Body of pancreas (tissue), 4 donors: Measurements from ENCODE around the gene CCL20. TPM values are rescaled to one million over a fixed set of nuclear protein-coding genes. Genes with fewer than 3 reads are reported as not detected.

Experiments used
- ATAC-seq: fragments of 150-250 bp; one replicate; pipeline ENCODE4 v1.9.1; 2016
- DNase-seq, 4 donors: peaks; one replicate each; pipeline ENCODE4 v3.0.0-alpha.2; 2019
- H3K27ac ChIP-seq, 4 donors: fragments of 200-600 bp; sonication (generic); 1 replicate in 3 of 4; 2 replicates in 1 of 4; pipeline versions ENCODE4 v1.5.1 to v1.6.1; 2016 to 2019; ENCODE audit warnings: mild to moderate bottlenecking in 1 of 4, mixed read lengths in 1 of 4, moderate library complexity in 1 of 4
- H3K27me3 ChIP-seq, 2 donors: fragments of 200-600 bp; sonication (generic); one replicate each; pipeline ENCODE4 v1.6.0; 2016; ENCODE audit warnings: mild to moderate bottlenecking in 1 of 2
- H3K36me3 ChIP-seq, 2 donors: fragments of 200-600 bp; sonication (generic); replicated peaks in 1 of 2; 2 replicates each; pipeline ENCODE4 v1.5.1; 2016; ENCODE audit warnings: low read depth in 2 of 2; ENCODE audit not compliant: insufficient read depth in 1 of 2
- H3K4me1 ChIP-seq: fragments of 200-600 bp; sonication (generic); one replicate; pipeline ENCODE4 v1.6.0; 2016
- H3K4me3 ChIP-seq, 2 donors: fragments of 200-600 bp; sonication (generic); 1 replicate in 1 of 2; 2 replicates in 1 of 2; pipeline ENCODE4 v1.5.1; 2016 to 2019
- H3K9me3 ChIP-seq, 3 donors: fragments of 200-600 bp; sonication (generic); 1 replicate in 2 of 3; 2 replicates in 1 of 3; pipeline ENCODE4 v1.5.1; 2016
- POLR2A ChIP-seq, 3 donors: fragments of 450-650 bp; IDR thresholded peaks; one replicate each; pipeline ENCODE4 v1.6.1; 2016; ENCODE audit warnings: antibody characterized with exemption in 3 of 3, mild to moderate bottlenecking in 2 of 3
- WGBS, 2 donors: methylation state at CpG; one replicate each; pipeline ENCODE4 v1.1.5; 2017; 5-methylcytosine and 5-hydroxymethylcytosine counted together
- intact Hi-C: fragments of 100-400 bp; cut with DNase I; formaldehyde crosslinking; loops from one replicate; pipeline ENCODE4 v1.15.1; 2023
- small RNA-seq: library from RNA; depleted of rRNA; stranded (forward); fragments of <200 nt; gene quantifications from one replicate; pipeline ENCODE3, GENCODE V24; 2016
- total RNA-seq, 2 donors: library from RNA; depleted of rRNA; stranded (reverse); fragments of >200 nt; gene quantifications; one replicate each; pipeline ENCODE4 v1.1.0, GENCODE V29; 2016
- TF ChIP-seq, protein P1 (sequence below), 7 experiments: fragments of 450-650 bp in 4 of 7; fragments of 200-600 bp in 3 of 7; sonication (generic) in 3 of 7; IDR thresholded peaks; one replicate each; pipeline ENCODE4 v1.5.1; 2016 to 2019; ENCODE audit warnings: antibody characterized with exemption in 7 of 7

CCL20 gene
- total RNA-seq, 2 donors from 2014 or later: 2.6 TPM; not detected in 1

DNA sequence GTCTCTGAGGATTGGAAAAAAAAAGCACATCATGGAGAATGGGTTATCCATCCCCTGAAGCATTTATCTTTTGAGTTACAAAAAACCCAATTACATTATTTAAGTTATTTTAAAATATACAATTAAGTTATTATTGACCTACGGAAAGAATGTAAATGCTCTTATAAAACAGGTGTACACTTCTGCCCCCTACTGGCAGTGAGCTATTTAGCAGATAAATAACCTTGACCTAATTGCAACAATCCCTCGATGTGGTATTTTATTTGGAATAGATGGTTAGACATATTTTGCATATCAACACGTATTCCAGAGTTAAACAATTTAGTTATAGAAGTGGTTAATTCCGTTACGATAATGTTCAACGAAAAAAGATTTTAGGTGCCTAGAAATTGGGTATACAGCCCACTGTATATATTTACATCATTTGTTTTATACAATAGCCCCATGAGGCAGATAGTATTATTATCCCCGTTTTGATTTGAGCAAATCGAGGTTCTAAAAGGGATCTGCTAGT, 48.6 kb downstream of the CCL20 start:
- H3K36me3 ChIP-seq: no peaks in the 10 kb centered on the region
- no peaks in the 10 kb centered on the region for H3K9me3 ChIP-seq
- ATAC-seq (no peak), DNase-seq (peak in 3 of 4 donors; percentile 20 to 34 (median 23))
- H3K4me3 ChIP-seq: no peak overlapping the region
- H3K27me3 ChIP-seq: no peaks in the 10 kb centered on the region
- 22 to 35% methylated on average over 8 of the region's 8 CpGs for WGBS, 2 donors
- intact Hi-C loops: no loop called here
- H3K4me1 ChIP-seq: no peaks in the 10 kb centered on the region
- no peak overlapping the region for H3K27ac ChIP-seq
- TF ChIP-seq, protein P1, sequence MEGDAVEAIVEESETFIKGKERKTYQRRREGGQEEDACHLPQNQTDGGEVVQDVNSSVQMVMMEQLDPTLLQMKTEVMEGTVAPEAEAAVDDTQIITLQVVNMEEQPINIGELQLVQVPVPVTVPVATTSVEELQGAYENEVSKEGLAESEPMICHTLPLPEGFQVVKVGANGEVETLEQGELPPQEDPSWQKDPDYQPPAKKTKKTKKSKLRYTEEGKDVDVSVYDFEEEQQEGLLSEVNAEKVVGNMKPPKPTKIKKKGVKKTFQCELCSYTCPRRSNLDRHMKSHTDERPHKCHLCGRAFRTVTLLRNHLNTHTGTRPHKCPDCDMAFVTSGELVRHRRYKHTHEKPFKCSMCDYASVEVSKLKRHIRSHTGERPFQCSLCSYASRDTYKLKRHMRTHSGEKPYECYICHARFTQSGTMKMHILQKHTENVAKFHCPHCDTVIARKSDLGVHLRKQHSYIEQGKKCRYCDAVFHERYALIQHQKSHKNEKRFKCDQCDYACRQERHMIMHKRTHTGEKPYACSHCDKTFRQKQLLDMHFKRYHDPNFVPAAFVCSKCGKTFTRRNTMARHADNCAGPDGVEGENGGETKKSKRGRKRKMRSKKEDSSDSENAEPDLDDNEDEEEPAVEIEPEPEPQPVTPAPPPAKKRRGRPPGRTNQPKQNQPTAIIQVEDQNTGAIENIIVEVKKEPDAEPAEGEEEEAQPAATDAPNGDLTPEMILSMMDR (IDR thresholded peaks at IDR 0.05): peak in 6 of 7 experiments; percentile 26 to 72 (median 43)
- no peak for TF ChIP-seq POLR2A (IDR thresholded peaks at IDR 0.05)

DNA sequence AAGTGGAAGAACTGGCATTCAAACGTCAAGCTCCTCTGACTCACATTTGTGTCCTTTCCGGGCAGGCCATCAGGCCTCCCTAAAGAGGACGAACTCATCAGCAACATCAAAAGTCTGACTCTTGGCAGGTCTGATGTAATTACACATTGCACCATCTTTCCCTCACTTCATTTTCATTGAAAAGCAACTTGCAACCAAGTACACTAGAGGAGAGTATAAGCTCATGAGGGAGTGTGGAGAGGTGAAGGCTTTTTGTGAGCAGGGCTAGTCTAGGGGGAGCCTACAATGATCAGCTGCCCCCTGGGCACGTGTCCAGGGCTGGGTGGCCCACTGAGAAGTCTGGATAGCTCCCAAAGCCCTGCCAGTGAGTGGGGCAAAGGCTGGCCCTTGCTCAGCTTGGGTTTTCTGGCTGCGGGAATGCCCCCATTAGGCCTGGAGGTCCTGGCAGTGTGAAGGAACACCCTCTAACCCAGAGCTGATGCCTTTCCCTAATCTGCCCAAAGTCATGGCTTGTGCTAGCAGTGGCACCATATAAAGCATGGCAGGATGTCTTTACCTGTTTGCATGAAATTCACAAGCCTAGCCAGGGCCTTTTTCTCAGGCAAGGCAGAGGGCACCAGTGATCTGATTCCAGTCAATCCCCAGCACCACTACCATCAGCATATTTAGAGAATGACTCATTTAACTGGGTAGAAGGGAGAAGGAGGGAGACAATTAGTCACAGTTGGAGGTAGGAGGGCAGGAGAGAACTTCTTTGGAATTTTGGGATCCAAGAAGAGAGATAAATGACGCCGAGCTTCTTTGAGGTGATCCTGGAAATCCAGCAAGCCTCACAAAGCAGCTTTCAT, 49.3 kb downstream of the CCL20 start:
- TF ChIP-seq POLR2A (IDR thresholded peaks at IDR 0.05): no peak
- 70 to 73% methylated on average over 7 of the region's 7 CpGs for WGBS, 2 donors

DNA sequence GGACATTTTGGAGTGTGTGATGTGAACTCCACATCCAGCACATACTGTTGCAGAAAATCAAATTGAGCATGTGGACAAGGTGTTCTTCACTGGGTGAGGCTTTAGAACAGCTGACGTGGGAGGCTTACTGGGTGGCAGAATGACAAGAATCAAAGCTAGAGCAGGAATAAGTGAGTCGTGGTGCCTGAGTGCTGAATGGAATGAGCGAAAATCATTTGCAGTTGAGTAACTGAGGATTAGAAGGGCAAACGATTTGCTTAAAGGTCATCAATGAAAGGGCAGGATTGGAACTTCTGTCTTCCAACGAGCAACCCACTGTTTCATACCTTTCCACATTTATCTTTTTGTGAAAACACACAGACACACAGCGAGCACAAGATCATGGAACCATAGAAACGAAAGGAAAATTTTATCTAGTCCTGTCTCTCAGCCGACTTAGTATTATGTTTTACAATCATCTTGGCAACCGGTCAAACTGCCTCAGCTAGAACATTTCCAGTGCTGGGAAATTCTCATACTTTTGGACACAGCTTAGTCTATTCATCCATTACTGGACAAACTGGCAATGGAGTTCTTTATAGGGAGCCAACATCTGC, 50.6 kb downstream of the CCL20 start:
- 39 to 42% methylated on average over 9 of the region's 9 CpGs for WGBS, 2 donors
- DNase-seq: peak in 1 of 4 donors; percentile 13
- intact Hi-C loops: no loop called here

More for the DNA sequence above, 49.3 kb downstream of the CCL20 start:
- Histone ChIP-seq H3K36me3 (no peaks in the 10 kb centered on the region), H3K4me3 (no peak overlapping the region), H3K27me3 (no peaks in the 10 kb centered on the region), H3K9me3 (no peaks in the 10 kb centered on the region), H3K27ac (no peak overlapping the region), H3K4me1 (no peaks in the 10 kb centered on the region)
- ATAC-seq (peak; percentile 24), DNase-seq (peak in 1 of 4 donors; percentile 11)
- intact Hi-C loops: no loop called here

DNA sequence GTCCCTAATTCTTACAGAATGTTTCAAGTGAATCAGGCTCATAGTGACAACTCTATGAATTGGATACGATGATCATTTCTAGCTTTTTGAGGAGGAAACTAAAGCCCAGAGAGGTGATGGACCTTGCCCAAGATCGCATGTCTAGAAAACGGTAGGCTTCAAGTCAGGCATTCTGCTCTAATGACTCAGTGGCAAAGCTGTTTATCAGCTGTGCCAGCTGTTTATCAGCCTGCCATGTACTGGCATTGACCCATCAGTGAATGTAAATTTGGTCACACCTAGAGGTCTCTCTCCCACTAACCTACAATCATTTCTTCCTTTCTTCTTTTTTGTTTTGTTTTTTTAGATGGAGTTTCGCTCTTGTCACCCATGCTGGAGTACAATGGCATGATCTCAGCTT, 51.6 kb downstream of the CCL20 start:
- H3K27me3 ChIP-seq: no peaks in the 10 kb centered on the region
- TF ChIP-seq POLR2A (IDR thresholded peaks at IDR 0.05): no peak
- TF ChIP-seq, protein P1 (IDR thresholded peaks at IDR 0.05): no peak
- ATAC-seq (no peak), DNase-seq (no peak)
- no peaks in the 10 kb centered on the region for H3K9me3 ChIP-seq
- no peaks in the 10 kb centered on the region for H3K4me1 ChIP-seq
- no peak overlapping the region for H3K4me3 ChIP-seq
- intact Hi-C loops: no loop called here
- H3K36me3 ChIP-seq: no peaks in the 10 kb centered on the region
- no peak overlapping the region for H3K27ac ChIP-seq
- 66 to 74% methylated on average over 4 of the region's 4 CpGs for WGBS, 2 donors

More for the DNA sequence above, 50.6 kb downstream of the CCL20 start:
- no peaks in the 10 kb centered on the region for H3K9me3 ChIP-seq
- no peaks in the 10 kb centered on the region for H3K27me3 ChIP-seq
- H3K36me3 ChIP-seq: no peaks in the 10 kb centered on the region
- no peak for ATAC-seq
- TF ChIP-seq, protein P1 (IDR thresholded peaks at IDR 0.05): no peak
- no peak for TF ChIP-seq POLR2A (IDR thresholded peaks at IDR 0.05)
- no peak overlapping the region for H3K4me3 ChIP-seq
- H3K27ac ChIP-seq: no peak overlapping the region
- no peaks in the 10 kb centered on the region for H3K4me1 ChIP-seq

Small RNAs within 50 kb of the gene (small RNA-seq; reads per million reads assigned to genes)
- not detected for gene SNRPGP8

Other genes starting within 250 kb of the CCL20 start
- not detected for gene SCYGR2, start 214.9 kb upstream of the CCL20 start, total RNA-seq
- gene SCYGR3, start 199.0 kb upstream of the CCL20 start, total RNA-seq: not detected
- not detected for gene SCYGR4, start 196.3 kb upstream of the CCL20 start, total RNA-seq
- not detected for gene SCYGR5, start 147.0 kb upstream of the CCL20 start, total RNA-seq
- gene SLC19A3, start 95.8 kb upstream of the CCL20 start, total RNA-seq: 10 to 100 TPM; 11.7 to 23.4 TPM
- gene SCYGR6, start 89.1 kb upstream of the CCL20 start, total RNA-seq: not detected
- not detected for gene SCYGR7, start 85.5 kb upstream of the CCL20 start, total RNA-seq
- gene SCYGR8, start 67.9 kb upstream of the CCL20 start, total RNA-seq: not detected
- not detected for gene DAW1, start 57.8 kb downstream of the CCL20 start, total RNA-seq